ENCODE measurements around the gene LRRC2. TPM values are rescaled to one million over a fixed set of nuclear protein-coding genes. Genes with fewer than 3 reads are reported as not detected.
A peak's percentile ranks its signal among the peaks of the same experiment; 100 is the strongest.

LRRC2 gene
- total RNA-seq, 4 donors from 2014 or later: 0.62 to 2.0 (median 1.1) TPM; not detected in 1

DNA sequence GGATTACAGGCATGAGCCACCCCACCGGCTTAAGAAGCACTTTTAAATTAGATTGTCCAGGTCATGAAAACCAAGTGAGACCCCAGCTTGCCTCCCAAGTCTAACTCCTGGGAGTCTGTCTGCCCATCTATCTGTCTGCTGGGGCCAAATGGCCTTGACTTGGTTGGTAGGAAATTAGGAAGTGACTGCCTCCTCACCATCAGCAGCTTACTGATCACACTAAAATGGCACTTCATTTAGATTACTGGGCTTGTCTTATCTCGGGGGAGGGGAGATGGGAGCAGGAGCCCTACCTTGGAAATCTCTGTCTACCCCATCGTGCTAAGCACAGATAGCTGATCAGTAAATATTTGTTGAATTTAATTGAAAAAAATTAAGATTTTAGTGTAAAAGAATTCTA is 5.6 kb upstream of the LRRC2 start:
- Histone ChIP-seq H3K4me1 (peaks cover 0 to 3% (median 0%) of the 10 kb centered on the region in 3 donors), H3K27ac (no peak overlapping the region), H3K4me3 (no peak overlapping the region), H3K9me3 (peaks cover 0 to 7% (median 0%) of the 10 kb centered on the region in 3 donors), H3K36me3 (no peaks in the 10 kb centered on the region), H3K27me3 (peaks cover 39% of the 10 kb centered on the region)
- WGBS, 2 donors (ENCODE audit: low coverage in 1 of 2): 63% methylated on average over 3 of the region's 3 CpGs; no CpG with 5 or more reads in 1 of the 2 donors
- ATAC-seq: no peak
- TF ChIP-seq POLR2A (IDR thresholded peaks at IDR 0.05) (no peak), POLR2AphosphoS5 (IDR thresholded peaks at IDR 0.05) (no peak), EP300 (IDR thresholded peaks at IDR 0.05) (no peak)
- TF ChIP-seq, protein P1, sequence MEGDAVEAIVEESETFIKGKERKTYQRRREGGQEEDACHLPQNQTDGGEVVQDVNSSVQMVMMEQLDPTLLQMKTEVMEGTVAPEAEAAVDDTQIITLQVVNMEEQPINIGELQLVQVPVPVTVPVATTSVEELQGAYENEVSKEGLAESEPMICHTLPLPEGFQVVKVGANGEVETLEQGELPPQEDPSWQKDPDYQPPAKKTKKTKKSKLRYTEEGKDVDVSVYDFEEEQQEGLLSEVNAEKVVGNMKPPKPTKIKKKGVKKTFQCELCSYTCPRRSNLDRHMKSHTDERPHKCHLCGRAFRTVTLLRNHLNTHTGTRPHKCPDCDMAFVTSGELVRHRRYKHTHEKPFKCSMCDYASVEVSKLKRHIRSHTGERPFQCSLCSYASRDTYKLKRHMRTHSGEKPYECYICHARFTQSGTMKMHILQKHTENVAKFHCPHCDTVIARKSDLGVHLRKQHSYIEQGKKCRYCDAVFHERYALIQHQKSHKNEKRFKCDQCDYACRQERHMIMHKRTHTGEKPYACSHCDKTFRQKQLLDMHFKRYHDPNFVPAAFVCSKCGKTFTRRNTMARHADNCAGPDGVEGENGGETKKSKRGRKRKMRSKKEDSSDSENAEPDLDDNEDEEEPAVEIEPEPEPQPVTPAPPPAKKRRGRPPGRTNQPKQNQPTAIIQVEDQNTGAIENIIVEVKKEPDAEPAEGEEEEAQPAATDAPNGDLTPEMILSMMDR (IDR thresholded peaks at IDR 0.05): no peak

DNA sequence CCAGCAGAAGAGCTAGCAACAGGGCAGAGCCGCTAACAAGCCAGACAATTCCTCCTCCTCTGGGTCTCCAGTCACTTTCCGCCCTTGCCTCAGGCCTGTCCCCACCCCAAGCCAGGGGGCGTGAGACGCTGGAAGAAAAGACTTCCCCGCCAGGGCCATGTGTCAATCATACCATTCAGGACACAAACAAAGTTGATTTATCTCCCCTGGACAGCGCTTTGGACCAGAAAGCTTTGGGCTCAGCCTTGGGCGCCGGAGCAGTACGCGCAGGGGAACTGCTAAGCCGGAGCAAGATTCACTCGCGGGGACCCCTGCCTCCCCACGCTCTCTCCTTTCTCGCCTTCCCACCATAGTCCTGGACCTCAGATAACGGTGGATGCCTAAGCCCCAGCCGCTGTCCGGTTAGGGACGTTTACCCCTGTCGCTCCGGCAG is 479 bp downstream of the LRRC2 start:
- TF ChIP-seq, protein P1 (IDR thresholded peaks at IDR 0.05): no peak
- TF ChIP-seq POLR2A (IDR thresholded peaks at IDR 0.05): no peak
- TF ChIP-seq POLR2AphosphoS5 (IDR thresholded peaks at IDR 0.05): no peak
- TF ChIP-seq EP300 (IDR thresholded peaks at IDR 0.05): no peak
- peak overlapping the region; percentile 23 to 59 for H3K4me3 ChIP-seq
- H3K27me3 ChIP-seq: peaks cover 36% of the 10 kb centered on the region
- 23% methylated on average over 2 of the region's 21 CpGs; no CpG with 5 or more reads in 1 of the 2 donors for WGBS, 2 donors (ENCODE audit: low coverage in 1 of 2)
- peaks cover 0 to 15% (median 9%) of the 10 kb centered on the region in 3 donors for H3K4me1 ChIP-seq
- H3K27ac ChIP-seq: peak overlapping the region in 1 of 4 donors; percentile 54
- no peaks in the 10 kb centered on the region for H3K36me3 ChIP-seq
- ATAC-seq: peak; percentile 26
- peaks cover 0 to 18% (median 0%) of the 10 kb centered on the region in 3 donors for H3K9me3 ChIP-seq

DNA sequence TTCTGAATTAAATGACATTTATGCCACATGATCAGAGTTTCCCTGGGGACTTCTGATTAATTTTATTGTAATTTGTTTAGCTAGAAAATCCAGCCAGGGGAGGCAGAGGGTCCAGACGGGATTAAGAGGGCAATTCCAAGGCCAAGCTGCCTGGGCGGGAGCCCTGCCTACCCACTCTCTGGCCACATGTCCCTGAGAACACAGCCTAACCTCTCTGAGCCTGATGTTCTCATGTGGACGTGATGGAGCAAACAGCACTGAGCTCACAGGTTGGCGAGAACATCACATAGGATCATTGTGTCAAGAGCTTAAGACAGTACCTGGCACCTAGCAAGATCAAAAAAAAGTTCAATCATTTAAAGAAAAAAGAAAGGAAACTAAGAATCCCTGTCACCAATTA is 1.0 kb downstream of the LRRC2 start:
- WGBS, 2 donors (ENCODE audit: low coverage in 1 of 2): 51% methylated on average over 2 of the region's 4 CpGs; no CpG with 5 or more reads in 1 of the 2 donors

DNA sequence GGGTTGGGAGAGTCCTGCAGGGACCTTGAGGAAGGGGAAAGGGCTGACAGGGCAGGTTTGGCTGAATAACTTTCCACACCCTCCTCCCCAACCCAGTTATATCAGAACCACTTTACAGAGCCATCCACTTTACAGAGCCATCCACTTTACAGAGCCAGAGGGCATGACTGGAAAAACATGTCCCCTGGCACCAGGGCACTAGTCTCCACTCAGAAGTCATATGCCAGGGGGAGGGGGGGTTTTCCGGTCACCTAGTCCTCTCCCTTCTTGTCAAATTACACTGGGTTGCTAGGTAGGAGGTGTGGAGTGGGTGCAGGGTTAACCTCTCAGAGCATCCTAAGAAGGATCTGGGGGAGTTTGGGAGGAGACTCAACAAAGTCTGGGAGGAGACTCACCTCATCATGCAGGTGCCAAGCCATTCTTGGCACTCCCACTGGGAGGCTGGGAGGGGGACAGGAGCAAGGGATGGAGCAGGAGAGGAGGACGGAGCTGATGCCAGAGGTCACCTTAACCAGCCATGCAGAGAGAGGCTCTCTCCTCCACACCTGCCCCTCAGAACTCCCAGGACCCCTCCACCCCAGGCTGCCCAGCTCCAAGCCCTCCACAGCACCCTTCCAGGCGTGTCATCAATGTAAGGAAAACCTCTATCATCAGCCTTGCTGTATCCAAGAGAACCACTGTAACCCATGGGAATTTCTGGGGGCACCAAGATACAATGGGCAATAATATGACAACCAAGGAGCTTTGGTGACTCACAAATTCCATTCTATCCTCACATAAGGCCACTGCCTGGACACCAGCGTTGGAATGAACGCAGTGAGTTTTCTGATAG is 1.7 kb downstream of the LRRC2 start:
- no peak overlapping the region for H3K27ac ChIP-seq
- H3K4me1 ChIP-seq: peaks cover 0 to 15% (median 9%) of the 10 kb centered on the region in 3 donors
- 71 to 90% methylated on average over 1 to 4 of the region's 5 CpGs for WGBS, 2 donors (ENCODE audit: low coverage in 1 of 2)
- peaks cover 0 to 14% (median 0%) of the 10 kb centered on the region in 3 donors for H3K9me3 ChIP-seq
- no peak for ATAC-seq
- TF ChIP-seq POLR2A (IDR thresholded peaks at IDR 0.05) (no peak), POLR2AphosphoS5 (IDR thresholded peaks at IDR 0.05) (no peak), EP300 (IDR thresholded peaks at IDR 0.05) (no peak)
- TF ChIP-seq, protein P1 (IDR thresholded peaks at IDR 0.05): no peak
- peaks cover 33% of the 10 kb centered on the region for H3K27me3 ChIP-seq
- H3K36me3 ChIP-seq: no peaks in the 10 kb centered on the region
- no peak overlapping the region for H3K4me3 ChIP-seq

More for the DNA sequence above, 1.0 kb downstream of the LRRC2 start:
- TF ChIP-seq POLR2A (IDR thresholded peaks at IDR 0.05) (no peak), EP300 (IDR thresholded peaks at IDR 0.05) (no peak), POLR2AphosphoS5 (IDR thresholded peaks at IDR 0.05) (no peak)
- TF ChIP-seq, protein P1 (IDR thresholded peaks at IDR 0.05): no peak
- Histone ChIP-seq H3K36me3 (no peaks in the 10 kb centered on the region), H3K4me1 (peaks cover 0 to 15% (median 9%) of the 10 kb centered on the region in 3 donors), H3K4me3 (no peak overlapping the region), H3K27me3 (peaks cover 33% of the 10 kb centered on the region), H3K27ac (no peak overlapping the region), H3K9me3 (peaks cover 0 to 18% (median 0%) of the 10 kb centered on the region in 3 donors)
- no peak for ATAC-seq
